T1000 (cell line): ENCODE measurements around the gene NETO1.

ENCODE experiments used
- DNase-seq: peaks from one replicate; lab custom pipeline; 2025; ENCODE audit warnings: mixed read lengths; lab: John Stamatoyannopoulos, UW

Gene NETO1

GRCh38 chr18:72843743-72844142 is 24.0 kb downstream of the NETO1 start:
- no peak for DNase-seq

GRCh38 chr18:72840109-72840508 is 27.7 kb downstream of the NETO1 start:
- no peak for DNase-seq

- DNase-seq = no peak
Observed at GRCh38 chr18:72834731-72835130, 33.1 kb downstream of the NETO1 start.

- no peak for DNase-seq
Observed at GRCh38 chr18:72833471-72833870, 34.3 kb downstream of the NETO1 start.

- DNase-seq = no peak
Observed at GRCh38 chr18:72830109-72830508, 37.7 kb downstream of the NETO1 start.

- DNase-seq = no peak
Observed at GRCh38 chr18:72828601-72829000, 39.2 kb downstream of the NETO1 start.

- DNase-seq = no peak
Observed at GRCh38 chr18:72826736-72827135, 41.1 kb downstream of the NETO1 start.

- no peak for DNase-seq
Observed at GRCh38 chr18:72823345-72823744, 44.4 kb downstream of the NETO1 start.

GRCh38 chr18:72822202-72822601 is 45.6 kb downstream of the NETO1 start:
- no peak for DNase-seq

- no peak for DNase-seq
Observed at GRCh38 chr18:72820571-72820970, 47.2 kb downstream of the NETO1 start.

GRCh38 chr18:72819050-72819449 is 48.7 kb downstream of the NETO1 start:
- no peak for DNase-seq

GRCh38 chr18:72811047-72811446 is 56.7 kb downstream of the NETO1 start:
- DNase-seq = no peak

- no peak for DNase-seq
Observed at GRCh38 chr18:72808680-72809079, 59.1 kb downstream of the NETO1 start.

GRCh38 chr18:72799106-72799505 is 68.7 kb downstream of the NETO1 start:
- DNase-seq = no peak

- DNase-seq = no peak
Observed at GRCh38 chr18:72783530-72783929, 84.3 kb downstream of the NETO1 start.

- no peak for DNase-seq
Observed at GRCh38 chr18:72774914-72775313, 92.9 kb downstream of the NETO1 start.

GRCh38 chr18:72772916-72773315 is 94.9 kb downstream of the NETO1 start:
- DNase-seq = no peak

GRCh38 chr18:72768681-72769229 is 99.0 kb downstream of the NETO1 start:
- DNase-seq = no peak

- DNase-seq = no peak
Observed at GRCh38 chr18:72762515-72763122, 105.2 kb downstream of the NETO1 start.

- DNase-seq = no peak
Observed at GRCh38 chr18:72752220-72752619, 115.6 kb downstream of the NETO1 start.

- DNase-seq = no peak
Observed at GRCh38 chr18:72742002-72742401, 125.8 kb downstream of the NETO1 start.

- DNase-seq = no peak
Observed at GRCh38 chr18:72738136-72738535, 129.7 kb downstream of the NETO1 start.

- DNase-seq = no peak
Observed at GRCh38 chr18:72727776-72728175, 140.0 kb downstream of the NETO1 start.

GRCh38 chr18:72727038-72727655 is 140.6 kb downstream of the NETO1 start:
- no peak for DNase-seq
